22Rv1 (cell line): Measurements from ENCODE around the gene EOLA2.

Experiments
- CTCF ChIP-seq: fragments of 450-650 bp; IDR thresholded peaks from 2 replicates; pipeline ENCODE4 v1.5.1; 2017; ENCODE audit warnings: mild to moderate bottlenecking
- ZFX ChIP-seq: fragments of 450-650 bp; IDR thresholded peaks from 2 replicates; pipeline ENCODE4 v1.6.1; 2017; ENCODE audit warnings: antibody characterized with exemption, borderline replicate concordance

DNA sequence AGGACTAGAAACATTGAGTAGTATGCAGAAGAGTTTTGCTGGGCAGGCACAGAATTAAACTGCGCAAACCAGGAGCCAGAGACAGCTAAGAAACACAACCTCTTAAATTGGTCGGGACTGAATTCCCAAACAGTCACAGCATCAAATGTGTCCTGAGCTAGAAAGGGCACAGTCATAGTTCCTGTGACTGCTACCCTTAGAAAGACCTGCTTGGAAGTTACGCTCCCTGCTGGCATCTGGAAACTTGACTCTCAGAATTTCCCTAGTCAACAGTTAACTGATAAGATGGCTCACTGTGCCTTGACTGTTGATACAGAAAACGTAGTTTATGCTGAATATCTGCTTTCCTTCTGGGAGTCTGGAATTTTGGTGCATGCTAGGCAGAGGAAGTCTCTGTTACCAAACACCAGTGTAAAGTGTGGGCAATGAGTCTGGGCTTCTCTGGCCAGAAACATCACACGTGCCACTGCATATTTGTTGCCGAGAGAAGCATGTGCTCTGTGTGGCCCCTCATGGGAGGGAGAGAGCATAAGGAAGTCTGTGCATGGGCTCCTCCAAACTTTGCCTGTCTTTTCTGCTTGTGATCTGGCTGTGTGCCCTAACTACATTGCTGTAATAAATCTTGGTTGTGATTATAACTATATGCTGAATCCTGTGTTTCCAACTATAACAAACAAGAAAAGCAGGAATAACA, 11.6 kb upstream of the EOLA2 start:
- TF ChIP-seq CTCF = no peak
- no peak for TF ChIP-seq ZFX
